Measurements from ENCODE around the gene LIMCH1.

DNA sequence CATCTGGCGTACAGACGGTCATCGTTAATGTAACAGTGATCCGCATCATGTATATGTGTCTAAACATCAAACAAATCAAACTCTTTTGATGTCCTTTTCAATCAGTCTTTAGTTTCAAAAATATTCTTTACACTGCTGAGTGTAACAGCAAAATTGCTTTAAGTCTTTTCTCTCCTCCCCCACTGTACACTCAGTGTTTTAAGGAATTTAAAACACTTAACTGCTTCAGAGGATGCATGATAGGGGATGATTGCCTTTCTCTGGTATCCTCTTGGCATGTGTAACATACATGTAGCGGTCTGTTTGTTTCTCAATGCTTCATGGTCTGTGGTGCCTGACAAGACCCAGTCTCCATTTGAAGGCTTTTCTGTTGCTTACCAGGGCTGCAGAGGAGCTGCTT is 41.6 kb downstream of the LIMCH1 start:
- TF ChIP-seq CTCF (optimal IDR thresholded peaks at IDR 0.05 in 1 of 3, IDR thresholded peaks at IDR 0.05 in 1 of 3, conservative IDR thresholded peaks at IDR 0.05 in 1 of 3; ENCODE audit: extremely low read depth in 1 of 3, insufficient read depth in 2 of 3, low read length in 3 of 3) (no peak), EZH2 (IDR thresholded peaks at IDR 0.05; ENCODE audit: low read length) (no peak)

All from keratinocyte (primary cell).